NCI-H1105 (cell line): ENCODE measurements around the gene MARCHF5.
"Not testable (repeated sequence)": the region's sequence is repeated elsewhere in the genome, so short reads cannot be mapped to it uniquely, and the experiment has no call there.

Experiments used
- DNase-seq: peaks from one replicate; lab custom pipeline; 2025; lab: John Stamatoyannopoulos, UW

MARCHF5 gene

DNA sequence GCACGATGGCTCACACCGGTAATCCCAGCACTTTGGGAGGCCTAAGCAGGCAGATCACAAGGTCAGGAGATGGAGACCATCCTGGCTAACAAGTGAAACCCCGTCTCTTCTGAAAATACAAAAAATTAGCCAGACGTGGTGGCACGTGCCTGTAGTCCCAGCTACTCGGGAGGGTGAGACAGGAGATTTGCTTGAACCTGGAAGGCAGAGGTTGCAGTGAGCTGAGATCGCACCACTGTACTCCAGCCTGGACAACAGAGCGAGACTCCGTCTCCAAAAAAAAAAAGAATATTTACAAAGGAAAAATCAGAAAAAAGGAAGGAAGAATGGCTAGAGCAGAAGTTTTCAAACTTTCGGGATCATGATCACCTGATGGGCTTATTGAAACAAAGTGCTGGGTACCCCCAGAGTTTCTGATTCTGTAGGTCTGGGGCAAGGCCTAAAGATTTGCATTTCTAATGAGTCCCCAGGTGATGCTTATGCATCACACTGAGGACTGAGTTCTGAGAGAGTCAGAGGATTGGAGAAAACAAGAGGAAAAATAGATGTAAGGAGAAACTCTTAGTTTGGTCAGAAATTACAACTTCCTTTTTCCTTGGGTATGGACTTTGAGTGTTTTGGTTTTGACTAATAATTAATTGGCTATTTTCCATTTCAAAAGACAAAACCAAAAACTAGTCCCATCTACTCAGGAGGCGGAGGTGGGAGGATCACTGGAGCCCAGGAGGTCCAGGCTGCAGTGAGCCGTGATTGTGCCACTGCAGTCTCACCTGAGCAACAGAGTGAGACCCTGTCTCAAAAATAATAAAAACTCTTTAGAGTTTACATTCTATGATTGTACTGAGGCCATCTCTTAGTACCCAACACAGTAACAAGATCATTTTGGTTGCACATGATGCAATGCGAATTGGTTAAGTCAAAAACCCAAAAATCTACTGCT lies 14.4 kb downstream of the MARCHF5 start:
- no peak for DNase-seq

DNA sequence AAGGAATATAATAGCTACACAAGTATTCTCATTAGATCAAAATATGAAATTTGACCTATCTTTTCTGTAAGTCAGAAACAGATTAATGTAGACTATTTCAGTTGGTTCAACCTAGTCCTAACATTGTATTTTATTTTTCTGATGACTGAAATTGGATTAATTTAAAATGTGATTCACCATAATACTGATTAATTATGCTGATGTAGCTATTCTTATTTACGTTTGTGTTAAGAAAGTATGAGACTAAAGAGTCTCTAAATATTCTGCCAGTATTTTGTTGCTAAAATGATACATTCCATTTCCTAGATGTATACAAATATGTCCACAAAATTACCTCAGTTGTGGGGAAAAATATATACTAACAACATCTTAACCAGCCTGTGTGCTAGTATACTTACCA lies 18.3 kb downstream of the MARCHF5 start:
- DNase-seq, result no peak

DNA sequence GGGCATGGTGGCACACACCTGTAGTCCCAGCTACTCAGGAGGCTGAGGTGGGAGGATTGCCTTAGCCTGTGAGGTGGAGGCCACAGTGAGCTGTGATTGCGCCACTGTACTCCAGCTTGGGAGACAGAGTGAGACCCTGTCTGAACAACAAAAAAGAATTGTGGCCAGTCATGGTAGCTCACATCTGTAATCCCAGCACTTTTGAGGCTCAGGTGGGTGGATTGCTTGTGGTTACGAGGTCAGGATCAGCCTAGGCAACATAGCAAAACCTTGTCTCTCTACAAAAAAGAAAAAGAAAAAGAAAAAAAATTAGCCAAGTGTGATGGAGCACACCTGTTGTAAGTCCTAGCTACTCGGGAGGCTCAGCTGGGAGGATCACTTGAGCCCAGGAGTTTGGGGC lies 22.8 kb downstream of the MARCHF5 start:
- DNase-seq, result no peak

DNA sequence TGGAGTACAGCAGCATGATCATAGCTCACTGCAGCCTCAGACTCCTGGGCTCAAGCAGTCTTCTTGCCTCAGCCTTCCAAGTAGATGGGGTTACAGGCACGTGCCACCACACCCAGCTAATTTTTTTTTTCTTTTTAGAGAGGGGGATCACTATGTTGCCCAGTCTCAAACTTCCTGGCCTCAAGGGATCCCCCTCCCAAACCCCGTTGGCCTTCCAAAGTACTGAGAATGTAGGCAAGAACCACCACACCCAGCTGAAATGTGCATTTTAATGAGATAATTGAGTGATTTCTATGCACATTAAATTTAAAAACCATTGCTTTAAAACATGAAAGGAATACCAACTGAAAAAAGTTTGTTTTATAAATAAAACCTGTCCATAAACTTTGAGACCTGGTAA lies 25.6 kb downstream of the MARCHF5 start:
- no peak for DNase-seq

DNA sequence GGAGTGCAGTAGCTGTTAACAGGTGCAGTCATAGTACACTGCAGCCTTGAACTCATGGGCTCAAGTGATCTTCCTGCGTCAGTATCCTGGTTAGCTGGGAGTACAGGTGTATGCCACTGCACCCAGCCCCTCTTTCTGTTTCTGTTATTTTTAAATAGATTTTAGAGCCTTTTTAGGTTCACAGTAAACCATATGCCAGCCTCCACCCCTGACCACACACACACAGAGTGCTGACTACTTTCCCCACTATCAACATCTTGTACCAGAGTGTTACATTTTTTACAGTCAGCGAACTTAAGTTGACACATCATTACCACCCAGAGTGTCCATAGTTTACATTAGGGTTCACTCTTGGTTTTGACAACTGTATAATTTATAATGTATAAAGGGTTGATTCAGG lies 32.1 kb downstream of the MARCHF5 start:
- DNase-seq, result no peak

GRCh38 chr10:92327445-92328433 lies 36.8 kb downstream of the MARCHF5 start:
- no peak for DNase-seq

GRCh38 chr10:92328993-92329392 lies 38.0 kb downstream of the MARCHF5 start:
- no peak for DNase-seq

DNA sequence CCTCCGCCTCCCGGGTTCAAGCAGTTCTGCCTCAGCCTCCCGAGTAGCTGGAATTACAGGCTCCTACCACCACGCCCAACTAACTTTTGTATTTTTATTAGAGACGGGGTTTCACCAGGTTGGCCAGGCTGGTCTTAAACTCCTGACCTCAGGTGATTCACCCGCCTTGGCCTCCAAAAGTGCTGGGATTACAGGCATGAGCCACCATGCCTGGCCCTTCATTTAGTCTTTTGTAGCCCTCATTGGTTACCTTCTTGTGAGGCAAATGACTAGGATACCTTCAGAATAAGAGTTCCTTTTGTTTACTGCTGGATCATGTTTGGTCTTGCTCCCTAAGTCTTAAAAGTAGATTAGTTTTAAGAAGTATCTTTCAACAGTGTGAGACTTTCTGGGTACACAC lies 39.0 kb downstream of the MARCHF5 start:
- DNase-seq, result not testable (repeated sequence)

DNA sequence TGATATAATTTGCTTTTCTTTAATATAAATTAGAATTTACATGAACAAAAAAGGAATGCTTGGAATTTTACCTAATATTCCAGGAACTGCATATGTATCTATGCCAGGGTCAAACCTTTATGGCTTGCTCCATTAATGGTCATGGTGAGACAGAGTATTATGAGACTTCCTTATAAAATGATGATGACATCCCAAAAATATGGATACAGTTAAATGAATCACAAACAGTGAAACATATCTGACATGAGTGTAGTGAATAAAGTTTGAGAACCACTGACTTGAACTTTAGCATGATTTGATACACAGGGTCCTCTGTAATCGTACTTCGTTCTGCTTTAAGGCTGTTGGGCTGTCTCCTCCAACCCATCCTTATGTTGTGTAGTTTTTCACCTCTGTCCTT lies 51.8 kb downstream of the MARCHF5 start:
- no peak for DNase-seq

DNA sequence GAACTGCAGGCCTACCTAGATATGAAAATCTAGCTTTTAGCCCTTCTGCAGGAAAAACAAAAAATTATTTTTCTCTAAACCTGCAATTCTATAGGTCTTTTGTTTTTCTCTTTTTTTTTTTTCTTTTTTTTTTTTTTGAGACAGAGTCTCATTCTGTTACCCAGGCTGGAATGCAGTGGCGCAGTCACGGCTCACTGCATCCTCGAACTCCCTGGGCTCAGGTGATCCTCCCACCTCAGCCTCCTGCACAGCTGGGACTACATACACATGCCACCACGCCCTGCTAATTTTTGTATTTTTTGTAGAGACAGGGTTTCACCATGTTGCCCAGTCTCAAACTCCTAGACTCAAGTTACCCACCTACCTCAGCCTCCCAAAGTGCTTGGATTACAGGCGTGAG lies 54.6 kb downstream of the MARCHF5 start:
- DNase-seq, result not testable (repeated sequence)

- DNase-seq, result not testable (repeated sequence)
Measured at GRCh38 chr10:92347035-92347676, 56.2 kb downstream of the MARCHF5 start.

GRCh38 chr10:92350411-92350810 lies 59.4 kb downstream of the MARCHF5 start:
- no peak for DNase-seq

- no peak for DNase-seq
Measured at GRCh38 chr10:92354587-92354986, 63.6 kb downstream of the MARCHF5 start.

DNA sequence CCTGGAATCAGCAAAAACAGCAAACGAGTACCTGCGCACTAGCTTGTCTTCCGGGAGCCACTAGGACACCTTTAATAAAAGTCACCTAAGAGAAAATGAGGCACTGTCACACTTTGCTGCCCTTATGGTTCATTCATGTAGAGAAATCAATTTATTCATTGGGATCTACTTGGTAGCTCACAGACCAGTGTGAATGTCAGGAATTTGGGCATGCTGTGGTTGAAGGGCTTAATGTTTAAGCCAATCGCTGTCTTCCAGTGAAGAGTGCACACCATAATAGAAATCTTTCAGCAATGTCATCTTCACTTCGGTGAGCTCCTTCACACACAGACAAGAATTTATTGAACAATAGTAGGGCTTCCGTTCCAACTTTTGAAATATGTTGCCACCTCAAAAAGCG lies 65.1 kb downstream of the MARCHF5 start:
- DNase-seq, result no peak

- DNase-seq, result no peak
Measured at GRCh38 chr10:92363498-92363897, 72.5 kb downstream of the MARCHF5 start.

GRCh38 chr10:92366412-92367021 lies 75.5 kb downstream of the MARCHF5 start:
- no peak for DNase-seq

- no peak for DNase-seq
Measured at GRCh38 chr10:92377962-92378361, 87.0 kb downstream of the MARCHF5 start.

GRCh38 chr10:92381543-92381954 lies 90.6 kb downstream of the MARCHF5 start:
- DNase-seq, result no peak

DNA sequence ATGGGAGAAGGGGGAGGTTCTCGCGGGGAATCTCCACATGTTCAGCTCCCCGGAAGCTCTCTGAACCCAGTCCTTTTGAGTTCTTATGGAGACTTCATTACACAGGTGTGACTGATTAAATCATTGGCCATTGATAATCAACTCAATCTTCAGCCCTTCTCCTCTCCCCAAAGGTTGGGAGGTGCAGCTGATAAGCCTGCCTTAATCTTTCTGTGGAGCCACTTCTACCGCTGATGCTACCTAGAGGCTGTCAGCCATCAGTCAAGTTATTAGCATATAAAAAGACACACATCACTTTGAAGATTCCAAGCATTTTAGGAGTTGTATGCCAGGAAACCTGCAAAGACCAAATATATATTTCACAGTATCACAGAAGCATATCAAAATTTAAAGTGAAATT lies 91.7 kb downstream of the MARCHF5 start:
- DNase-seq, result no peak

DNA sequence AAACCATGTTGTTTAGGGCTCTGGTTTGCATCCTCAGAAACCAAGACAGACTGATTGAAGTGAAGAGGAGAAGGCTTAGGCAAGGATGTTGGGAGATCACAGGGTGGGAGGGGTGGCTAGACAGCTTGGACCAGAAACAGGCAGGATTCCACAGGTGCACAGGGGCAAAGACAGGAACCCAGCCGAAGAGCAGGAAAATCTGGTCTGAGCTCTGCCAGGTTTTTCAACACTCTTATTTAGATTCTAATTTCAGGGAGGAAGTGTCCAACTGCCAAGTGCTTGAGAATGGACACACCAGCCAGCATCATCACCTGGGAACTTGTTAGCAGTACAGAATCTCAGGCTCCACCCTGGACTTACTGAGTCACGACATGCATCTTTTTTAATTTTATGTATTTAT lies 93.8 kb downstream of the MARCHF5 start:
- no peak for DNase-seq

- DNase-seq, result no peak
Measured at GRCh38 chr10:92385831-92386230, 94.9 kb downstream of the MARCHF5 start.
